NCI-H526 treated with DMSO at 0.1 percent for 48 hours (cell line): ENCODE results near the gene MAPK6.
A peak's percentile ranks its signal among the peaks of the same experiment; 100 is the strongest.
"Not testable (repeated sequence)": the region's sequence is repeated elsewhere in the genome, so short reads cannot be mapped to it uniquely, and the experiment has no call there.

ENCODE experiments used
- DNase-seq: peaks from one replicate; lab custom pipeline; 2025; lab: John Stamatoyannopoulos, UW

The MAPK6 gene

DNA sequence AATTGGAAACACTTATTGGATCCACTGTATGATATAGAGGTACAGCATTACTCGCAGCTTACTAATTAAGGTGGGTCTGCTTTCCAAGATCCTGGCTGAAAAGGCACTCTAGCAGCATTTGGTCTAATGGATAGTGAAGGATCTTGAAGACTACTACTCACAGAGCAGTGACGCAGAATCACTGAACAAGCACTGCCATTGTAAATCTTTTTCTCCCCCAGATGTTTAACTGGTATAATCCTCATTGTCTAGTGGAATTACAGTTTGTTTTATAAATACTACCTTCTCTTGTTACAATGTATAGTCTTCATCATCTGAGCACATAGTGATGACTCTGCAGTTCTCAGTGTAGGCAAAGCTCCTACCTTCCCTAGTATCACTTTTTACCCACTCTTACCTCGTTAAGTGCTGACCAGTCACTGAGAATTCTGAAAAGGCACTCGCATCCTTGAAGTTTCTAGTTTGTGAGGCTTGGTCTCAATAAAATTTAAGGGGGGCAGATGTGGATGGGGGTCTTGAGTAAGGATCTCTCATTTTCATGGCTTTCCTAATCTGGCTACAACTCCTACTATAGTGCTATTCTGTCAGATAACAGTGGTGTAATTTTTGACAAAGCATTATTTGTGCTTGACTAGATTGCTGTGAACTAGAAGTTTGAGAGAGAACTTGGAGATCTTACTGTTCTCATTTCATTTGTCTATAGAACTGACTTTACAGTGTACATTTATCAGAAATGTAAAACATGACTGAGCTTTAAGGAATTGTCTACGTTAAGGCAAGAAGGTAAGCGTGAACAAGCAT, 23.2 kb downstream of the MAPK6 start:
- no peak for DNase-seq

DNA sequence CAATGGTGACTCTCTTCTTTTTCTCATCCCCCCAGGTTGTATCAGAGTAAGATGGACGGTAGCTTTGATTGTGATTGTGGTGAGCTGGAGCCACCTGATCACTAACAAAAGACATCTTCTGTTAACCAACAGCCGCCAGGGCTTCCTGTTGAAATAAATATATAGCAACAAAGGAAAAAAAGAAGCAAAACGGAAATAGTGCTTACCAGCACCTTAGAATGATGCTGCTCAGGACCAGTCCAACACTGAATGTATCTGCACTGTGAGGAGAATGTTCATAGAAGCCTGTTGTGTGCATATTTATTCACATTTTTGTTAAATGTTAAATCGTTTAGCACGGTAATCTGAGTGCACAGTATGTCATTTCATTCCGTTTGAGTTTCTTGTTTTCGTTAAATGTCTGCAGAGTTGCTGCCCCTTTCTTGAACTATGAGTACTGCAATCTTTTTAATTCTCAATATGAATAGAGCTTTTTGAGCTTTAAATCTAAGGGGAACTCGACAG, 26.8 kb downstream of the MAPK6 start:
- not testable (repeated sequence) for DNase-seq

DNA sequence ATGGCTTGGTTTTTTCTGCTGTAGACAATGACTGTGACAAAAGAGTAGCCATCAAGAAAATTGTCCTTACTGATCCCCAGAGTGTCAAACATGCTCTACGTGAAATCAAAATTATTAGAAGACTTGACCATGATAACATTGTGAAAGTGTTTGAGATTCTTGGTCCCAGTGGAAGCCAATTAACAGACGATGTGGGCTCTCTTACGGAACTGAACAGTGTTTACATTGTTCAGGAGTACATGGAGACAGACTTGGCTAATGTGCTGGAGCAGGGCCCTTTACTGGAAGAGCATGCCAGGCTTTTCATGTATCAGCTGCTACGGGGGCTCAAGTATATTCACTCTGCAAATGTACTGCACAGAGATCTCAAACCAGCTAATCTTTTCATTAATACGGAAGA, 27.5 kb downstream of the MAPK6 start:
- not testable (repeated sequence) for DNase-seq

DNA sequence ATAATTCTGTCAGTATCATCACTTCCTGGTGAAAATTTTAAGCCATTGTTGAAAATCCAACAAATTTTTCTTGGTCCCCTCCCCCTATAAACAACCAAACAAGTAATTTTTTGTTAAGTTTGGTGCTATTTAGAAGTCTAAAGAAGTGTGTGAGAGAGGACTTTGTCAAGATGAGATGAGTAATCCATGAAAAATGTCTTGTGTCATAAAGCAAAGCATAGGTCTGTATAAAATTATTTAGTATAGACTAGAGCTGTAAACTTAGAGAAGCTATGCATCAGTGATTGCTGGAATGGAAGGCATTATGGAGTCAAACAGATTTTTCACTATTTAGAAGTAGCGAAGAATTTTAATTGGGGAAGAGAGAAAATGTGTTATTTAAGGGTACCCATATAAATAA, 31.4 kb downstream of the MAPK6 start:
- DNase-seq: no peak

DNA sequence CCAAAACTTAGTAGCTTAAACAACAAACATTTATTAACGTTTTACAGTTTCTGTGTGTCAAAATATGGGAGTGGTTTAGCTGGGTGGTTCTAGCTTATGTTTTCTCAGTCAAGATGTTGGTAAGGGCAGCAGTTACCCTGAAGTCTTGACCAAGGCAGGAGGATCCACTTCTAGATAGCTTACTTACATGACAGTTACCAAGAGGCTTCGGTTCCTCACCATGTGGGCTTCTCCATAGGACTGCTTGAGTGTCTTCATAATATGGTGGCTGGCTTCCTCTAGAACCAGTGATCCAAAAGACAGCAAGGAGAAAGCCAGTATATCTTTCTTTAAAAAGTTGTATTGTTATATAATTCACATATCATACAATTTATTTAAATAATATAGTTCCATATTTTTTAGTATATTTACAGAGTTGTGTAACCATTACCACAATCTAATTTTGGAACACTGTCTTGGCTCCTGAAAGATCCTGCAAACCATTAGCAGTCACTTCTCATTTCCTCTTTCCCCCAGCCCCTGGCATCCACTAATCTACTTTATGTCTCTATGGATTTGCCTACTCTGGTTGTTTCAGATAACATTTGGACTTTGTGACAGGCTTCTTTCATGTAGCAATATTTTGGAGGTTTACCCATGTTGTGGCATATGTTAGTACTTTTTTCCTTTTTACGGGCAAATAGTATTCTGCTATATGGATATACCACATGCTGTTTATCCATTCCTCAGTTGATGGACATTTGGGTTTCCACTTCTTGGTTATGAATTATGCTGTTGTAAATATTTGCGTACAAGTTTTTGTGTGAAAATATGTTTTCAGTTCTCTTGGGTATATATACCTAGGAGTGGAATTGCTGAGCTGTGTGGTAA, 33.3 kb downstream of the MAPK6 start:
- no peak for DNase-seq

DNA sequence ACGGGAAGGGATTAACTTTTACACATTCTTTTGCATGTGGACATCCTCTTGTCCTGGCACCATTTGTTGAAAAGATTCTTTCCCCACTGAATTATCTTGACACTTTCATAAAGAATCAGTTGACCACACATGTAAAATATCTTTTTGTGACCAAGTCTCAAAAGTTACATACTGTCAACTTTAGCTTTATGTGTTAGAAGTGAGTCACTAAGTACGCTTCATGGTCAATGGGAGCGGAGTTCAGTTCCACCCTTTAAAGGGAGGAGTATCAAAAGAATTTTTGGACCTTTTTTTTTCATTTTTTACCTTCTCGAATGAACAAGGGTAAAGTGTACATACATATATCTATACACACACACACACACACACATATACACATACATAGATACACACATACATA, 35.4 kb downstream of the MAPK6 start:
- no peak for DNase-seq

DNA sequence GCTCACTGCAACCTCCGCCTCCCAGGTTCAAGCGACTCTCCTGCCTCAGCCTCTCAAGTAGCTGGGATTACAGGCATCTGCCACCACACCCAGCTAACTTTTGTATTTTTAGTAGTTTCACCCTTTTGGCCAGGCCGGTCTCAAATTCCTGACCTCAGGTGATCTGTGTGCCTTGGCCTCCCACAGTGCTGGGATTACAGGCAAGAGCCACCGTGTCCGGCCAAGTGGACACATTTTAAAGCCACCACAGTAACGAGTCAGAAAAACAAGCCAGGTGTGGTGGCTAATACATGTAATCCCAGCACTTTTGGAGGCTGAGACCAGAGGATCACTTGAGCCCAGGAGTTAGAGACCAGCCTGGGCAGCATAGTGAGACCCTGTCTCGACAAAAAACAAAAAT, 35.8 kb downstream of the MAPK6 start:
- DNase-seq: not testable (repeated sequence)

DNA sequence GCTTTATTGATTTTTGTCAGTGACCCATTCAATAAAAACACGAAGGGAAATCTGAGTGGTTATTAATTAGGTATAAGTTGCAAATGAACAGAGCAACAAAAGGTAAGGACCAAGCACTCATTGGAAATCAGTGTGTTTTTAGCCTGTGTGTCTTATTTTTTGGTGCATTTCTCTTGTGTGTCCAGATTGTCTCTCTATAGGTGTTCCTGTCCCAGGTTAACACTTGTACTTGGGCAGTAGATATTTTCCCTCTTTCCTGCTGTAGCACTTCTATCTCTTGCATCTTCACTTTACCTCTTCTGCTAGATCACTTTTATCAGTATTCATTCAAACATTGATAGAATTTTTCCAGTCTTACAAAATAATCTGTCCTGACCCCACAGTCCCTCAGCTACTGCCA, 37.0 kb downstream of the MAPK6 start:
- DNase-seq: no peak

DNA sequence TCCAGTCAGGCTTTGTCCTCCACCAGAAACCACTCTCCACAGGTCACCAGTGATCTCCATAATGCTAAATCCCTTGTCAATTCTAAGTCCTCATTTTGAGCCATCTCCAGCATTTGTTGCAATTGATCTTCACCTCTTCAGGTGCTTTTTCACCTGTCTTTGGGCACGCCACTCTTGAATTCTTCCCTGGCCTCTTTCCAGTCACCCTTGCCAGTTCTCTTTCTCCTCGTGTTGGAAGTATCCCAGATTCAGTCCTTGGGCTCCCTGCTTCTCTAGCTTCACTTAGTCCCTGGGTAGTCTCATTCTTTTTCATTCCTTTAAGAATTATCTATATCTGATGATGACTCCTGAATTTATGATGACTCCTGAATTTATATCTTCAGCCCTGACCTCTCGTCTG, 37.5 kb downstream of the MAPK6 start:
- DNase-seq: no peak

DNA sequence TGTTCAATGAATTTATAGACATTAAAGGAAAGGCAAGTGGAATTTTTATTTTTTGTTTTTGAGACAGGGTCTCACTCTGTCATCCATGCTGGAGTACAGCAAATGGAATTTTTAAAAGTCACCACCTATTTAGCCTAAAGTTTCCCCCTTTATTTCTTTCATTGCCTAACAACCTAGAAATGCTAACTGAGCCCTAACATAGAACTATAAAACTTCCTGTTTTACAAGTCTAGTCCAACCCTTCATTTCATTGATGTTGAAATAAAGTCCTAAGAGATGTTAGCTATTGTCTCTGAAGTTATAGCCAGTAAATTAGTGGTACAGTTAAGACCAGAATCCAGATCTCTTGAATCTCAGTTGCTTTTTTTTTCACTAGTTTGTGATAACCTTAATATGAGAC, 39.0 kb downstream of the MAPK6 start:
- DNase-seq: no peak

DNA sequence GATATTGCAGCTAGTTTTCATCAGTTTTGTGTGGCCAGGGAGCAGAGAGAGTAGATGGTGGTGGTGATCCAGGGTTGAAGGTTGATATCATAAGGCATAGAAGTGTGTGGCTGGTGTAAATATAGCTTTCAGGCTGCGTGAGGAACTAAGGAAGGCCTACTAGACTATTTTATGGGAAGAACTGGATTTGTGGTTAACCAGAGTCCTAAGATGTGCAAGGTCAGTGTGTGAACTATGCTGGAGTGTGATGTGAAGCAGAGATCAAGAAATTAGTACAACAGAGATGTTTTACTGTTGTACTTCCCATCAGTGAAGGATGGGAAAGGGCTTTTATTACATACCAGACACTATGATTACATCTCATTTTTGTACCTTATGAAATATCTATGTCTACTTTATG, 41.5 kb downstream of the MAPK6 start:
- no peak for DNase-seq

DNA sequence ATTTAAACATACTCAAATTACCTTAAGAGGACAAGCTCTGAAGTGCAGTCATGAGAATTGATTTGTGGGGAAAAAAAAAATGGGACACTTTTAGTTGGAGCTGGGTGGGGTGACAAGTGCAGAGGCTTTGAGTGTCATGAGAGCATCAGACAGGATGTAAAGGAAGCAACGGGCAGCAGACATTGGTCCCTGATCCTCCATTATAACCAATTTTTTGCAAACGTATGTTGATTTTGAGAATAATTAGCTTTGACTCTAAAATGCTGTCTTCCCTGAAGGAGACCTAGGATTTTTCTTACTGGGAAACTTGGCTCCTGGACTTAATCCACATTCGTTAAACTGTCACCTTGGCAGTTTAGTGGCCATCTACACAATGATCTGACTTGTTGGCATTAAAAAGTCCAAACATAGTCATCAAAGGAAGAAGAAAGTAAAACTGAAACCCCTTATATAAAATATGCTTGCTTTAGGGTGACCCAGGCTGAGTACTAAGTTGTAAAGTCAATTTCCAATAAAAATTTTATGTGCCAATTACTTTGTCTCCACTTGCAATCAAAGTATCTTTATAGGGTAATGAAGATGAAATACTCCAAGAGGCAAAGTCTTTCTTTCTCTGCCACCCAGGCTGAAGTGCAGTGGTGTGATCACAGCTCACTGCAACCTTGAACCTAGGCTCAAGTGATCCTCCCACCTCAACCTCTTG, 48.0 kb downstream of the MAPK6 start:
- DNase-seq: no peak

DNA sequence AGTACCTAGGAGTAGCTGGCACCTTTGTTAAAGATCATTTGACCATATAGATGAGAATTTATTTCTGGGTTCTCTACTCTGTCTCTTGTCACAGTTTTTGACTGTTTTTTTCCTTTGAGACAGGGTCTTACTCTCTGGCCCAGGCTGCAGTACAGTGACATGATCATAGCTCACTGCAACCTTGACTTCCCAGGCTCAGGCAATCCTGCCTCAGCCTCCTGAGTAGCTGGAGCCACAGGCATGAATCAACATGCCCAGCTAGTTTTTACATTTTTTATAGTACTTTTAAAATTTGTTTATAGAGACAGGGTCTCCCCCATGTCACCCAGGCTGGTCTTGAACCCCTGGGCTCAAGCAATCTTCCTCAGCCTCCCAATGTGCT, 48.5 kb downstream of the MAPK6 start:
- no peak for DNase-seq

DNA sequence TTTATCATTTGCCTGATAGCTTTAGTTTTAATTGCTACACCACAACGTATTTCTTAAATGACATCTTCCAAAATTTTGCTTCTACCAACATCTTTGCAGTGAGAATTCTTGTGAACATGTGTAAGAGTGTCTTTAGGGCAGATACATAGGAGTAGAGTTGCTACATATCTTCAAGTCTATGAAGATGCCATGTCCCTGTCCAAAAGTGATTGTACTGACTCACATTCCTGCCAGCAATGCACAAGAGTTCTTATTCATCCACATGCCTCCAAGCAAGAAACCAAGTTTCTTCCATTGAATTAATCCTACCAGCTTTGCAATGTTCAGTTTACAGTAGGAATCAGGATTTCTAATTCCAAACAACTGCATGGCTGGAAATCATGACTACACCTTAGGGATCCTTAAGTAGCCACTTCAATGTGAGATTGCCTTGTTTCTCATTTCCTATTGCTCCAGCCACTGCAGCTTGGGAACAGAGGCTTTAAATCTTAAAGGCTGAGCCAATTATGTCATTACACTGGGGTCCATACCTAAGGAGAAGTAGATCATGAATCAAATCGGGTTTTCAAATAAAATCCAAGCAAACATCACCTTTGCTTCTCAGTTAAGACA, 49.1 kb downstream of the MAPK6 start:
- no peak for DNase-seq

DNA sequence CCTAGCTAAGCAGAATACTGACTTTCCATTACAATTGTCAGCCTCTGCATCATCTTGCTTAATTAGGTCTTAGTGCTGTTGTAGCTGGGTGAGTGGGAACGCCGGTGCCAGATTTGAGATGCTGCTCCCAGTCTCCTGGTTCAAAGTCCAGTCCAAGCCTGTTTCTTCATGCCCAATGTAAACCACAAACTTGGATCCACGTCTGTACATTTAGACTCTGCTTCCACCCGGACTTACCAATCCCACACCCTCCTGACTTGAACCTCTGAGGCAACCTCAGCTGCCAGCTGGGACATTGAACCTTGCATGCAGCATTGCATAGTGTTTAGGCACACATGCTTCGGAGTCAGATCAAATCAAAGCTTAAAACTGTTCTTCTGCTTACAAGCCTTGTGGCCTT, 50.5 kb downstream of the MAPK6 start:
- no peak for DNase-seq

DNA sequence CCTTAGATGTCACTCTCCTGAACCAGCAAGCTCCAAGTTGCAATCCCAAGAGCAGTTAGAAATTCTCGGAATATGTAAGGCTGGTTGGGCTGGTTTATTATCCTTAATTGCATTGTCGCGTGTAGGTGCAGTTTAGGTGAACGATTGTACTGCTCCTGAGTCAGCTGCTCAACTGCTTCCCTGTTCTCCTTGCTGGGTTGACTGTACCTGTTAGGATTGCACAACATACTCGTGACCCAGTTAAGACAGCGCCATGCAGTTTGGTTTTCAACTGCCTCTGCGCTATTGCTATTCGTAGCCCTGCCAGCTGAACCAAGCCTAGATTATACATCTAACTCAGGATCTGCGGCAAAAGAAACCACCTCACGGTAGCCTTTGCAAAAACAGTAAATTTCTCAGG, 52.6 kb downstream of the MAPK6 start:
- DNase-seq: no peak

DNA sequence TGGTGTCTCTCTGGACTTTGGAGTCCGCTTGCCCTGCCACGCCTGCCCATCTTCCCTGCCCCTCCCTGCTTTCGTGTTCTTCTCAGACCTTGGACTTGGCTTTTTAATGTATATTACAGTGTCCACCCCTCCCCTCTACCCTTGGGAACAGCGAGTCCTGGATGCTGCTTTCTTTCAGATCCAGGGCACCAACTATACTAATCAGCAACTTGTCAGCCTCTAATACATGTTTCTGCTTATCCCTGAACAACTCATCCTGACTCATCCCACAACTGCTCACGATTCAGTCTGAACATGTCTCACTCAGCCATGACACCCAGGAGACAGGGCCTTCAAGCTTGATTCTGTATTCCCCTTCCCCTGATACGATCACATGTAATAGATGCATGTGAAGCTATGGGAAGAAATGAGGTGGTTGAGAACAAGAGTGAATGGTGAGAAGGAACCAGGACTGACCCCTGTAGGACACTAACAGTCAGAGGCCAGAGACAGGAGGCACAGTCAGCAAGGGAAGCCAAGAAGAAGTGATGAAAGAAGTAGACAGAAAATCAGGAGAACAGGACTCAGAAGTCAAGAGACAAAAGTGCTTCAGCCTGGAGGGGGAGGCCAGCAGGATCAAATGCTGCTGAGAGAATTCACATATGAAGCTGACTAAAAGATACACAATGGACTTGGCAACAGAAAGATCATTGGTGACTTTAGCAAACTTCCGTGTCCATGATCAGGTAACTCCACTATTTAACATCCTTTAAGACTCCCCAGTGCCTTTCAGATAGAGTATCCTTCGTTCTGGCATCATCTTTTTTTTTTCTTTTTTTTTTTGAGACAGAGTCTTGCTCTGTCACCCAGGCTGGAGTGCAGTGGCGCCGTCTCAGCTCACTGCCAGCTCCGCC, 58.1 kb downstream of the MAPK6 start:
- no peak for DNase-seq

DNA sequence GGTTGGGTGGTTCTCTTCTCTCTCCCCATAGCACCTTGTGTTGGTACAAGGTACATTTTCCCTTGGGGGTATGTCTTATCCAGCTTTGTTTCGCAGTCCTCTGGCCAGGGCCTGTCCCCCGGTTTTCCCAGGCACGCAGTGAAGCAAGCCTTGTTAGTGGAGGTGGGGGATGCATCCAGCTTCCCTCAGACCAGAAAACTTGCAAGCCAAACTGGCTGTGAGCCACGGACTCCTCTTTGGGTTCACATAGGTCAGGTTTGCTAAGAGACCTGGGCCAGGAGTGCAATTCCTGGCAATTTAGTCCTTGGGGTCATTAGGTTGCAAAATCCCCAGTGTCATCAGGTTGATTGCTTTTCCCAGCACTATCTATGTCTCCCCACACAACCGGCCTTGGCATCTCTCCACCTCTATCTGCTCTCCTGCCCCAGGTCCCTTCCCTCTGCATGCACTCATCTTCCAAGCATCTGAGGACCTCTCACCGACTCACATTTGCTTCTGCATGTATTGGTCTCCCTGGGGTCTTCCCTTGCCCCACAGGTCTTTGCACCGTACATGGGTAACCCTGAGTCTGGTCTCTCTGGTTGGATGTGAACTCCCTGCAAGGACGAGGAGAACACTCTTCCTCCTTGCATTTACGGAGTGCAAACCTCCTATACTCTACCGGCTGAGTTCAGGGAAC, 59.3 kb downstream of the MAPK6 start:
- no peak for DNase-seq

DNA sequence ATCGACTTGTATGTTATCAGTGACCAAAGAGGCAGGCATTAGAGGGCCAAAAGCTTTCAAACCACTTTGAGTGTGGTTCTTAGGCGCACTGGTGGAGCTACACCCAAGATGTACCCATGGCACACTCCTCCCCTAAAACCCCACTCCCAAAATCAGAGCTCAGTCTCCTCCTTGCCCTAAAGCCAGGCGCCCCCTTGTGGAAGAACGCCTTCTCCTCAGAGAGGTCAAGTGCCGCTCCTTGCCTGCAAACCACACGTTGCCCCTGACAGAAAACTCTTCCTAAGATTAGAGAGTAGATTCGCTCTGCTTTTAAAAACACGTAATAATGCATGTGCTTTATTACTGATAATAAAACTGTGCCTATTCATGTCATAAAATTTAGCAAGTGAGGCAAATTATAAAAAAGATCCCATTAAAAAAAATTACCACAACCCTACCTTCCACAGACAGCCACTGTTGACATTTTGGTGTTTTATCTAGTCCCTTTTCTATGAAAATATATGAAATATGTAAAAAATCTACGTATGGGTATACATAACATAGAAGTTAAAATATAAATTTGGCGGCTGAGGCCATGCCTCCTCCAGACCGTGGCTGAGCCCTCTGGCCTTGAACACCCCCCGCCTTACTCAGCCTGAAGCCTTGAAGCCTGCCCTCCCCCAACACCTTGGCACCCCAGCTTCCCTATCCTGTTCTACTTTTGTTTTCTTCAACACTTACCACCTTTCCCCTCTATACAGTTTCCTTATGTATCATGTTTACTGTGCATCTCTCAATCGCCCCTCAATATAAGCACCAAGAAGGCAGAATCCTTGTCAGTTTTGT, 60.1 kb downstream of the MAPK6 start:
- peak; percentile 28 for DNase-seq

DNA sequence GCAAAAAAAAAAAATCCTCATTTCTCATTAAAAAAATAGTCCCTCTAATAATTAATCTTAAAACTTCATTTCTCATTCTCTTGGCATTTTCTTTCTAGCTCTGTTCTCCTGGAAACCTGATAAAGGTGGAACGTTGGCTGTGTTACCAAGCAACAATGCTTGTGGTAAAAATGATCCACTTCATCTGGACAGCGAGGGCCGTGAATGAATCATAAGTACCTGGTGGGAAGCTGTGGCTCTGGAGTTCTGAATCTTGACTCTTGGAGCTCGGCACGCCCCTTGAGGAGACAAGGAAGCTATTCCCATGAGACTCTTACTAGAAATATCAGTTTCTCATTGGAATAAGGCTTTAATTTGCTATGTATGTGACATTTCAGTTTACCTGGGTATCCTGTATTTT, 61.0 kb downstream of the MAPK6 start:
- DNase-seq: no peak
